ENCODE results near the gene ACAP3.

- TF ChIP-seq, protein P1, sequence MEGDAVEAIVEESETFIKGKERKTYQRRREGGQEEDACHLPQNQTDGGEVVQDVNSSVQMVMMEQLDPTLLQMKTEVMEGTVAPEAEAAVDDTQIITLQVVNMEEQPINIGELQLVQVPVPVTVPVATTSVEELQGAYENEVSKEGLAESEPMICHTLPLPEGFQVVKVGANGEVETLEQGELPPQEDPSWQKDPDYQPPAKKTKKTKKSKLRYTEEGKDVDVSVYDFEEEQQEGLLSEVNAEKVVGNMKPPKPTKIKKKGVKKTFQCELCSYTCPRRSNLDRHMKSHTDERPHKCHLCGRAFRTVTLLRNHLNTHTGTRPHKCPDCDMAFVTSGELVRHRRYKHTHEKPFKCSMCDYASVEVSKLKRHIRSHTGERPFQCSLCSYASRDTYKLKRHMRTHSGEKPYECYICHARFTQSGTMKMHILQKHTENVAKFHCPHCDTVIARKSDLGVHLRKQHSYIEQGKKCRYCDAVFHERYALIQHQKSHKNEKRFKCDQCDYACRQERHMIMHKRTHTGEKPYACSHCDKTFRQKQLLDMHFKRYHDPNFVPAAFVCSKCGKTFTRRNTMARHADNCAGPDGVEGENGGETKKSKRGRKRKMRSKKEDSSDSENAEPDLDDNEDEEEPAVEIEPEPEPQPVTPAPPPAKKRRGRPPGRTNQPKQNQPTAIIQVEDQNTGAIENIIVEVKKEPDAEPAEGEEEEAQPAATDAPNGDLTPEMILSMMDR (conservative IDR thresholded peaks at IDR 0.05; ENCODE audit: low read length): peak; percentile 64
- no peak for TF ChIP-seq EZH2phosphoT487 (IDR thresholded peaks at IDR 0.05; ENCODE audit: borderline replicate concordance)
Observed at GRCh38 chr1:1344655-1345361, 37.1 kb upstream of the ACAP3 start.

All from Loucy (cell line).